Epidermal melanocyte (primary cell): ENCODE data around the gene MRGPRD.

Experiments used
- DNase-seq: peaks from one replicate; pipeline ENCODE4 v3.0.0; 2011; ENCODE audit warnings: low spot score; ENCODE audit not compliant: insufficient read length

The MRGPRD gene

DNA sequence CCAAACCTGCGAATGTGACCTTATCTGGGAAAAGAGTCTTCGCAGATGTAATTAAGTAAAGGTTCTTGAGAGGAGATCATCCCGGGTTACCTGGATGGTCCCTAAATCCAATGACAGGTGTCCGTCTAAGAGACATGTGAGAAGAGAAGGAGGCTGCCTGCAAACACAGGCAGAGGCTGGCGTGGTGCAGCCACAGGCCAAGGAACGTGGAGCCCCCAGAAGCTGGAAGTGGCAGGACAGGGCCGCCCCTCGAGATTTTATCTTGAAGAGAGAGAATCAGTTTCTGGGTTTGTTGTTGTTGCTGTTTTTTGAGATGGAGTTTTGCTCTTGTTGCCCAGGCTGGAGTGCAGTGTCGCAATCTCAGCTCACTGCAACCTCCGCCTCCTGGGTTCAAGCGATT is 33.6 kb downstream of the MRGPRD start:
- no peak for DNase-seq

- peak; percentile 87 for DNase-seq
These were observed 34.2 kb downstream of the MRGPRD start for GRCh38 chr11:68946416-68947090.

- no peak for DNase-seq
These were observed 38.0 kb downstream of the MRGPRD start for GRCh38 chr11:68942751-68943271.

DNA sequence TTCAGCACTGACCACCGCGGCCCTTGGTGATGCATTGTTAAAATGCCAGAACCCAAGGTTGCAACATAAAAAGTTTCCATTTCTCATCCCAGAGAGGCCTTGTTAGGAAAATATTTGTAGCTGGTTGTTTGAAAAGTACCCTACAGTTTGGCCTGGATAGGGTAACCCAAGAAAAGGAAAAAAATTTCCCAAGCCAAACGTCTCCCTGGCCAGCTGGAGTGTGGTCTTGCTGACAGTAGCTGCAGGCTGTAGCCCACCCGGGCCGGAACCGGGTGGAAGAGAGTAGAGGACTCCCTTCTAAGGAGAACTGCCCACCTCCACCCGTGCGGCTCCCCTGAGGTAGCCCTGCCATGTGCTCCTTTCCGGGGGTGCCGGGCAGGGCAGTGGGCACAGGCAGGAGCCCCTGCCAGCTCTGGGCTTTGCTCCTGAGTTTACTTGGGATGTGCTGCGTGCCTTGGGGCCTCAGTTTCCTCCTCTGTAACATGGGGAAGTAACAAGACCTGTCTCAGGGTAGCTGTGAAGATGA is 38.6 kb downstream of the MRGPRD start:
- DNase-seq: no peak

DNA sequence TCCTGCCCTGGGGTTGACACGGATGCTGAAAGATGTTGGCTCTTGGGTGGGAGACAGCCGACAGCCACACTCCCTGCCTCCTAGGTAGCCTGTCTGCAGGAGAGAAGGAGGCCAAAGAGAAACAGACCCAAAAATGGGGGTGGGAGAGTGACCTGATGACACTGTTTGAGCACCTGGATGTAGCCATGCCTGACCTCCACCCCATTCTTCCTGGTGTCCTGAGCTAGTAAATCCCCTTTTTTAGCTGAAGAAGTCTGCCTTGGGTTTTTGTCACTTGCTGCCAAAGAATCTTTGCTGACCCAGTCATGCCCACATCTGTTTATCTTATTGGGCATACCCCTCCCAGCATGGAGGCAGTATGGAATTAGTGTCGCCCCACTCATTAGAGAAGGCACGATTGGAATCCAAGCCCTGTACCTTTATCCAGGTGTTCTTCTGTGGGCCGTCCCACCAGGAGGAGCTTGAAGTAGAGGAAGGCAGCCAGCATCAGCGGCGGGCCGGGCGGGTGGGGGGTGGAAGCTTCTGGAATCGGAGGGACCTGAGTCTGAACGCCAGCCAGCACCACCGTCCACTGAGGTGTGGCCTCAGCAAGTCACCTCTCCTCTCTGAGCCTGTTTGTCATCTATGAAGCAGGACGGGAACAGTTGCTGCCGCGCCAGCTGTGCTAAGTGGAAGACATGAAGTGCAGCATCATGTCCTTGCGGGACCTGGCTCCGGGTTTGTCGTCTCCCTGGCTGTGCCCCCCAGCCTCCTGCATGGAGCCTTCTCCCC is 39.3 kb downstream of the MRGPRD start:
- DNase-seq: no peak

GRCh38 chr11:68940651-68941323 is 40.0 kb downstream of the MRGPRD start:
- DNase-seq: no peak

- DNase-seq: no peak
These were observed 40.9 kb downstream of the MRGPRD start for GRCh38 chr11:68939583-68940555.

GRCh38 chr11:68938816-68939582 is 41.8 kb downstream of the MRGPRD start:
- no peak for DNase-seq

DNA sequence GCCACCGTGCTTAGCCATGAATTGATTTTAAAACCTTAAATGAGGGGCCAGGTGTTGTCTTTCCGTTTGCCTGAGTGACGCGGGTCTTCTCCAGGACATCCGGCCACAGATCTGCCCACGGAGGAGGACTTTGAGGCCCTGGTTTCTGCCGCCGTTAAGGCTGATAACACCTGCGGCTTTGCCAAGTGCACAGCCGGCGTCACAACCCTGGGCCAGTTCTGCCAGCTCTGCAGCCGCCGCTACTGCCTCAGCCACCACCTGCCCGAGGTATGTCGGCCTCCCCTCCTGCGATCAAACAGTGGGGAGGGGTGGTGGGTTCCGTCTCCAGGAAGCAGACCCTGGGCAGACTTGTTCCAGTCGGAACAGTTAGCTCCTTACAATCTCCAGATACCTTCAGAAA is 42.7 kb downstream of the MRGPRD start:
- DNase-seq: no peak

GRCh38 chr11:68936676-68937620 is 43.8 kb downstream of the MRGPRD start:
- DNase-seq: no peak

- DNase-seq: no peak
These were observed 44.5 kb downstream of the MRGPRD start for GRCh38 chr11:68936358-68936636.

DNA sequence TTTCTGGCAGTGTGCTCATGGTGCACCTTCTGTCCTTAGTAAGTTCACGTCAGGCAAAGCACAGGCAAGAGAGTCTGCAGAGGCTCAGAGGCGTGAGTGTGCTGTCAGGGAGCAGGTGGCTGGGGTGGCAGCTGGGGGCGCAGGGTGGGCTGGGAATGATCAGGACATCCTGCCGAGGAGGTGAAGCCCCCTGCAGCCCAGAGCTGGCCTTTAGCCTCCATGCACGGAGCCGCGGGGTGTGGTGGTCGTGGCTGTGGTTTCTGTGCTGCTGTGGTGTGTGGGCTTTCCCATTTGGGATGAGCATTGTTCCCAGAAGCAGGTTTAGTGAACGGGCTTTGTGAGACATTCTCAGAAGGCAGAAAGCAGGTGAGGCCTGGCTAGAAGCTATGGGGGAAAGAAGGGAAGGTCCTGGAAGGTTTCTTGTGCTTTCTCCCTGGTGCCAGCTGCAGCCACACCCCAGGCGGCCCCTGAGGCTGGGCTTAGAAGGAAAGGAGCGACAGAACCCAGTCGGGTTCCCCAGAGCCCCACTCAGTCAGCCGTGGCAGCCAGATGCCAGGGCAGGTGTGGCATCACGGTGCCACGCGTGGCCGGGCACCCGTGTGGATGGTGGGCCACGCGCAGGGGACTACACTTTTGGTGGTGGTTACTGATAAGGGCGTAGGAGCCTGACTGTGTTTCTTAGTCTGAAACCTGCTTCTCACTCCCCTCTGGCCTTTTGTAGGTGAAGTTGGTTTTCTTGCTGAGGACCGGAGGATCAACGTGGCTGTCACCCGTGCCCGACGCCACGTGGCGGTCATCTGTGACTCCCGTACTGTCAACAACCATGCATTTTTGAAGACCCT is 45.0 kb downstream of the MRGPRD start:
- DNase-seq: no peak

GRCh38 chr11:68935066-68935465 is 45.7 kb downstream of the MRGPRD start:
- DNase-seq: no peak

DNA sequence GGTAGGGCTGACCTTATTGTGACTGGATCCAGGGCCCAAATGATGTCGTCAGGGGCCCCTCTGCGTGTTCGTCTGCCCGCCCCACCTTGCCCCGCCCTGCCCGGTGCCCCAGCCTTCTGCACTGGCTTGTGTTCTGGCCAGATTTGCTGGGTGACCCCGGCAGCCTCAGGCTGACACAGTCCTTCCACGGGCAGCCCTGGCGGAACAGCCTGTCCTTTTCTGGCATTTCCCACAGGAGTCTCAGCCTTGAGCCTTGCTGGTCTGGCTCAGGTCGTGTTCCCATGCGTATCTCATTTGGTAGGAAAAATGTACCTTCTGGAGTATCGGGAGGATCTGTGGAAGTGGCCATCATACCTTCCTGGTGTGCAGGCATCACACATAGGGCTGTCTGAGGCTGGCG is 46.1 kb downstream of the MRGPRD start:
- no peak for DNase-seq

- no peak for DNase-seq
These were observed 46.5 kb downstream of the MRGPRD start for GRCh38 chr11:68934321-68934645.

DNA sequence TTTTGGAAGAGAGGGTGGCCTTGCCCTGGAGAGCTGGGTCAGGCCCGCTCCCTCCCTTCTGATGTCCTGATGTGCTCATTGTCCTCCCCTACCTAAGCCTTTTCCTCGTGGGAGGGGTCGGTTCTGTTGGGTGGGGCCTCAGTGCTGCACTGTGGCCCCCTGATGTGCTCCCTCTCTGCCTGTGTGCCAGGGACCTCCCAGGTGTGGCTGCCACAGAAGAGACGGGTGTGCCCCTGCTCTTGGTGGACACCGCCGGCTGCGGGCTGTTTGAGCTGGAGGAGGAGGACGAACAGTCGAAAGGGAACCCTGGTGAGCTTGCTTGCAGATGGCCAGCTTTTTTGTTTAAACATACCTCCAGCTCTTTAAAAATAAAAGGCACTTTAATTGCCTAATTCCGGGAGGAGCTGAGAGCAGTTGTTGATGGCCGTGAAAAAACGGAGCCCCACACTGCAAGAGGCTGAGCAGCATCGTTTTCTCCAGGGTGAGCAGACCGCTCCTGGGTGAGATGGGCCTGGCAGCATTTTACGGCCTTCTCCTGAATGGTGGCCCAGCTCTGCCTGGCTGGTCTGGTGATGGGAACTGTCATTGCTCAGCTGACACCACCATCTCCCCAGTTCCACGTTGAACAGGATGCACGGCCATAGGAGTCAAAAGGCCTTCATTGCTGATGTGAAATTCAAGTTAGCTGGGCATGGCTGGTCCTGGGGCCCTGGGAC is 47.0 kb downstream of the MRGPRD start:
- DNase-seq: no peak

DNA sequence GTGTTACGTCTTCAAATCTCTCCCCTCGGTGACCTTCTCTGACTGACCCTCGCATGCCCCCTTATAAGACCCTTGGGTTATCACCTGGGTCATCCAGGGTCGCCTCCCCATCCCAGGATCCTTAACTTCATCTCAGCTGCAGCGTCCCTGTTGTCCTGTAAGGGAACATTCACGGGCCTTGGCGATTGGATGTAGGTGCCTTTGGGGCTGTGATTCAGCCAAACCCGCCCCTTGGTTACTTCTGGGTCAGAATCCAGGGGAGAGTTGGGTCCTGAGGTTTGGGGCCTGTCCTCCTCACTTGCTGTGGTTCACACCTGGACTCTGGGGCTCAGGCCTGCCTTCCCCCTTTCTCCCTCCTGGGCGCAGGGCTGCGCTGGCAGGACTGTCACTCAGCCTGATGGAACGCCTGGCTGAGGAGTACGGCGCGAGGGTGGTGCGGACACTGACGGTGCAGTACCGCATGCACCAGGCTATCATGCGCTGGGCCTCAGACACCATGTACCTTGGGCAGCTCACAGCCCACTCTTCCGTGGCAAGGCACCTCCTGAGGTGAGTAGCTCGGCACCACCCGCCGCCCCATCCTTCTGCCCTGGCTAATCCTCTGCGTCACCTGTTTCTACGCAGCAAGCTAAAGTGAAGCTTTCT is 47.7 kb downstream of the MRGPRD start:
- DNase-seq: no peak
